Measurements from ENCODE around the gene MEGF9.

MEGF9 gene

DNA sequence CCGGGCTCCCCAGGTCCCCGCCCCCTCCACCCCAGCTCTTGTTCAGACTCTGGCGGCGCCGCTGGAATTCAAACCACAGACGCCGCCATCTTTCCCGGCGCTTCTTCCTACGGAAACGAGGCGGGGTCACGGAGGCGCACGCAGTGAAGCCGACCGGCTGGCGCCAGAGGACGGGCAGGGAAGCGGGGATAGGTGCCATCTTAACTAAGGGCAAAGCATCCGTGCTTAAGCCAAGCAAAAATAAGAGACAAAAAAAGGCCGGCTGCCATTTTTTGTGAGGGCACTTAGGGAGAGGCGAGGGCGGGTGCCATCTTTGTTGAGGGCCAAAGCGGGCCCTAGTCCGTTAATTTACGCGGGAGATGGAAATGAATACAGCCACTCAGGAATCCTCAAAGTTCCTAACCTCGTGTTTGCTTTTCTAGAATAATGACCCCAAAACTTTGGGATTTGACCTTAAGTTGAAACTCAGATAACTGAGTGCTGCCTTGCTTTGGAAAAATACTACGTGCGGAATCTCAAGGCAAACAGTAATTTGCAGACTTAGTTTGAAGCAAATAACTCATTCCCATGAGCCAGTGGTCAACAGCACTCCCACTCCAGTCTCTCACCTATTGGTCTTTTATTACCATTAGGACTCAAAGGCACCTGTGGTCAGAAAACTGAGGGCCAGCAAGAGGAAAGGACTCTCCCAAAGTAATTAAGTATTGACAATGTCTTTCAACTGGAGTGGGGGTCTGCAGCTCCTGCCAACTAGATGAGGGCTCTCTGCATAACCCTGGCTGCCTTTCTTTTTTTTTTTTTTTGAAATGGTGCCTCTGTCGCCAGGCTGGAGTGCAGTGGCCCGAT lies 134.0 kb downstream of the MEGF9 start, which contains the start of gene CDK5RAP2:
CDK5RAP2 (minus strand) TSS at position 117 of the 846 bp plus-strand sequence. CDS start 189 bp downstream, outside the sequence.
- peak within 1 kb of the TSS; percentile 99 for H3K4me3 ChIP-seq
- TF ChIP-seq, protein P1, sequence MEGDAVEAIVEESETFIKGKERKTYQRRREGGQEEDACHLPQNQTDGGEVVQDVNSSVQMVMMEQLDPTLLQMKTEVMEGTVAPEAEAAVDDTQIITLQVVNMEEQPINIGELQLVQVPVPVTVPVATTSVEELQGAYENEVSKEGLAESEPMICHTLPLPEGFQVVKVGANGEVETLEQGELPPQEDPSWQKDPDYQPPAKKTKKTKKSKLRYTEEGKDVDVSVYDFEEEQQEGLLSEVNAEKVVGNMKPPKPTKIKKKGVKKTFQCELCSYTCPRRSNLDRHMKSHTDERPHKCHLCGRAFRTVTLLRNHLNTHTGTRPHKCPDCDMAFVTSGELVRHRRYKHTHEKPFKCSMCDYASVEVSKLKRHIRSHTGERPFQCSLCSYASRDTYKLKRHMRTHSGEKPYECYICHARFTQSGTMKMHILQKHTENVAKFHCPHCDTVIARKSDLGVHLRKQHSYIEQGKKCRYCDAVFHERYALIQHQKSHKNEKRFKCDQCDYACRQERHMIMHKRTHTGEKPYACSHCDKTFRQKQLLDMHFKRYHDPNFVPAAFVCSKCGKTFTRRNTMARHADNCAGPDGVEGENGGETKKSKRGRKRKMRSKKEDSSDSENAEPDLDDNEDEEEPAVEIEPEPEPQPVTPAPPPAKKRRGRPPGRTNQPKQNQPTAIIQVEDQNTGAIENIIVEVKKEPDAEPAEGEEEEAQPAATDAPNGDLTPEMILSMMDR (IDR thresholded peaks at IDR 0.05): no peak
- H3K27ac ChIP-seq: peak within 1 kb of the TSS; percentile 78 to 87
- DNase-seq (ENCODE audit: low spot score): peak; percentile 97

DNA sequence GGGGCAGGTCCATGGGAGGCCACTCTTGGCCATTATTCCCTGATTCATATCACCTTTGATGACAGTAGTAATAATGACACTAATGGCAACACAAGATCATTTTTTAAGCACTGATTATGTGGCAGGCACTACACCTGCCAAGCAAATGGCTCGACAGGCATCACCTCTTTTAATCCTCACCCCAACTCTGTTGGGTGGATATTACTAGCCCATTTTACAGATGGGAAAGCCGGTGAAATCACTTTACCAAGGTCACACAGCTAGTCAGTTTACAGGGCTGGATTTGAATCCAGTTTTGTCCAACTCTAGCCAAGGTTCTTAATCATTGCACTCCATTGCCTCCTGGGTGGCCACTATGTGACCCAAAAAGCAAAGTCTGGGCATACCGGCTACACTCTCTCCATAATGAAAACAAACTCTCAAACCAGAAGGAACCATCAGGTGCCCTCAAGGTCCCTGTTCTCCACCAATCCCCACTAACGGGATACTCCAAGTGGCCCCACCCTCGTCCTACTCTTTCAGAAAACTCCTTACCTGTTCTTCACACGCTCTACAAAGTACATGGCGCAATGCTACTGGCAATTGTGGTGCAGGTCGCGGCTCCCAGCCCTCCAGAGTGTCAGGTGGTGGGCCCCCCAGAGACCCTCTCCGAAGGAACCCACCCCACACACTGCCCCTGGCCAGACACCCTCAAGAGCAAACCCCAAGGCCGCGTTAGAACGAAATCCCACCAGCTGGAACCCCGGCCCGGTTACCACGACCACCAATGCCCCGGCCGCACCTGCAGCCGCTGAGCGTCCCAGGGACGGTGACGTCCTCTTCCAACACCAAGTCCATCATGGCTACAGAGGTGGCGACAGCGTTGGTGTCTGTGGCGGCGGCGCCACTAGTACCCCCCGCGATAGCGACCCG lies 134.9 kb downstream of the MEGF9 start:
- TF ChIP-seq, protein P1 (IDR thresholded peaks at IDR 0.05): no peak
- Histone ChIP-seq H3K4me3 (peak overlapping the region; percentile 99), H3K27ac (peak overlapping the region; percentile 78 to 87)
- DNase-seq (ENCODE audit: low spot score): no peak

DNA sequence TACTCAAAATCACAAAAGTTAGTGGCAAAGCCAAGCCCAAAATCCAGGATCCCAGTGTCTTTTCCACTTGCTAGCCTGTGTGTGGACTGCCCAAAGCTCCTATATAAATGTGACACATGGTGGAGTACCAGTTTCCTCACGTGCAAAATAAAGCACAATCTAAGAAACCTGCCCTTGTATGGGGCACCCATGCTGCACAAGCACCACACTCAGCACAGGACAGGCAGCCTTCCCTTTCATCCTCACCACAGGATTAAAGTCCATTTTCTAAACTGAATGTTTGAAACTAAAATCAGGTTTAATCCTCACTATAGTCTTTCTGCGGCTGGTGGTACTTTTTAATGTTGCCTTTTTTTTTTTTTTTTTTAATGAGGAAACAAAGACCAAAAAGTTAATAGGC lies 139.8 kb downstream of the MEGF9 start:
- DNase-seq (ENCODE audit: low spot score): no peak
- Histone ChIP-seq H3K4me3 (no peak overlapping the region), H3K27ac (no peak overlapping the region)
- TF ChIP-seq, protein P1 (IDR thresholded peaks at IDR 0.05): no peak

DNA sequence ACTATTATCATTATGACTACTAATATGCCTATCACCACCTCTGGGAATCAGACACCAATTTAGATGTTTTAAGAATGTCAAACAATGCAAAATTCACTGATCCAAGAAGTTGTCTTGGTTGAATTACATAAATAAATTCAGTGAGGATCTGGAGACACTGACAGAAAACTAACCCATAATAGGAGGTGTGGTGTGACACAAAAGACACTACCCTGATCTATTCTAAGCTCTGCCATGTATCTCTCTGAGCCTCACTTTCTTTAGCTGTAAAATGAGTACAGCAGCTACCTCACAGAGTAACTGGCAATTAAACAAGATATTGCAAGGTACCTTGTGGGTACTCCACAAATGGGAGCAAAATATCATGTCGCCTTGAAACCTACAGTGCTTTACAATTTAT lies 141.8 kb downstream of the MEGF9 start:
- Histone ChIP-seq H3K4me3 (no peak overlapping the region), H3K27ac (peak overlapping the region in 1 of 2 donors; percentile 78)
- TF ChIP-seq, protein P1 (IDR thresholded peaks at IDR 0.05): no peak
- no peak for DNase-seq (ENCODE audit: low spot score)

DNA sequence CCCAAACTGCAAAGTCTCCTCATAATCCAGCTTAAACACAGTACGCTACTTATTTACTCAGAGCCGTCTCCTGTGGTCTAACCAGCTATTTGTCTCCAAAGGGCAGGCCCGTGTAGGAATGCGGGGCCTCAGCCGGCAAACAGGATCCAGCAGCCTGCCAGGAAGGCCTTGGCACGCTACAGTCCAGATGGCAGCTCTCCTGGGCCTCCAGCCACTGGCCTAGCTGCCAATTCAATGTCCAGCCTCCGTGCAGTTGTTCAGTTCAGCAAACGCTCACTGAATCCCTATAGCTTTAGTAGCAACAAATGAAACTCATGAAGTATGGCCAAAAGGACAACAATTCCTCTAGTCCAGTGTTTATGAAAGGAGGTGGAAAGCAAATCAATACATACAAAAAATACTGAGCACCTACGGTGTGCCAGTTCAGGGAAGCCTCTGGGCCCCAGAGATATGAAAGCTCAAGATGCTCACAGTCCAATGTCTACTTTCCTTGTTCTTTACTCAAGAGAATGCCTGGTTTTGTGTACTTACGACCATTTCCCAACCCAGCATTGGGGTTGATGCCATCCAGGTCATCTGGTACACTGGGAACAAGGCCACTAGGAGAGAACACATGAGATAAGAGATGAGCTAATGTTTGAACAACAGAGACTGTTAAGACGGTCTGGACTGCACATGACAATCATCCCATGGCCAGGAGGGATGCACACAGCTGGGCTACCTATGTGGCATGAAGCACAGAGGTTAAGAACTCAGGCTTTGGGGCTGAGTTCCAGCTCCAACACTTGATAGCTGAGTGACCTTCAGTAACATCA lies 142.6 kb downstream of the MEGF9 start:
- Histone ChIP-seq H3K27ac (peak overlapping the region; percentile 37 to 78), H3K4me3 (peak overlapping the region; percentile 23)
- TF ChIP-seq, protein P1 (IDR thresholded peaks at IDR 0.05): no peak
- DNase-seq (ENCODE audit: low spot score): peak; percentile 77

DNA sequence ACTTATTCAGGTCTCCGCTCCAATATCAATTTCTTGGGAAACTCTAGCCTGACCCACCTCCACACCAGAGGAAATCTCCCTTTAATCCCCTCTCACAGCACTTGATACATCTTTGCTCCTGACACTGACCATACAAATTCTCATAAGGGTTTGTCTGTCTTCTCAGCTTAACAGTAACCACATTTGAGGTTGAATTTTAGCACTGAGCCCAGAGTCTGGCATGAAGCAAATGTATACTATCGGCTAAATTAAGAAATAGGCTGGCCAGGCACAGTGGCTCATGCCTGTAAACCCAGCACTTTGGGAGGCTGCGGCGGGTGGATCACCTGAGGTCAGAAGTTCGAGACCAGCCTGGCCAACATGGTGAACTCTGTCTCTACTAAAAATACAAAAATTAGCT lies 144.0 kb downstream of the MEGF9 start:
- H3K27ac ChIP-seq: peak overlapping the region; percentile 37 to 78
- DNase-seq (ENCODE audit: low spot score): no peak
- H3K4me3 ChIP-seq: no peak overlapping the region
- TF ChIP-seq, protein P1 (IDR thresholded peaks at IDR 0.05): no peak
